WERI-Rb-1 (cell line): ENCODE measurements around the gene DCTN5.
"Not testable (repeated sequence)": the region's sequence is repeated elsewhere in the genome, so short reads cannot be mapped to it uniquely, and the experiment has no call there.

Source experiments
- DNase-seq: peaks from one replicate; pipeline ENCODE4 v3.0.0-alpha.2; 2020
- H3K27ac ChIP-seq: fragments of 250-450 bp; sonication (Bioruptor Pico); 2 replicates; pipeline ENCODE4 v1.5.1; 2020; ENCODE audit warnings: mild to moderate bottlenecking, moderate library complexity
- H3K27me3 ChIP-seq: fragments of 250-450 bp; sonication (Bioruptor Pico); 2 replicates; pipeline ENCODE4 v1.5.1; 2021; ENCODE audit warnings: mild to moderate bottlenecking, low read depth, moderate library complexity; ENCODE audit not compliant: insufficient read depth, severe bottlenecking
- H3K36me3 ChIP-seq: fragments of 250-450 bp; sonication (Bioruptor Pico); 2 replicates; pipeline ENCODE4 v1.5.1; 2020; ENCODE audit warnings: mild to moderate bottlenecking, moderate library complexity
- H3K4me3 ChIP-seq: 2 replicates; pipeline ENCODE4 v1.5.1; 2011; ENCODE audit warnings: low read depth, mild to moderate bottlenecking, control low read depth, low read length
- H3K9me3 ChIP-seq: fragments of 250-450 bp; sonication (Bioruptor Pico); 2 replicates; pipeline ENCODE4 v1.5.1; 2021; ENCODE audit warnings: mild to moderate bottlenecking, moderate library complexity; ENCODE audit not compliant: severe bottlenecking
- CTCF ChIP-seq: IDR thresholded peaks from 2 replicates; pipeline ENCODE4 v1.5.1; 2011; ENCODE audit warnings: low read depth, mild to moderate bottlenecking, control low read depth, inconsistent platforms, low read length

Gene DCTN5

DNA sequence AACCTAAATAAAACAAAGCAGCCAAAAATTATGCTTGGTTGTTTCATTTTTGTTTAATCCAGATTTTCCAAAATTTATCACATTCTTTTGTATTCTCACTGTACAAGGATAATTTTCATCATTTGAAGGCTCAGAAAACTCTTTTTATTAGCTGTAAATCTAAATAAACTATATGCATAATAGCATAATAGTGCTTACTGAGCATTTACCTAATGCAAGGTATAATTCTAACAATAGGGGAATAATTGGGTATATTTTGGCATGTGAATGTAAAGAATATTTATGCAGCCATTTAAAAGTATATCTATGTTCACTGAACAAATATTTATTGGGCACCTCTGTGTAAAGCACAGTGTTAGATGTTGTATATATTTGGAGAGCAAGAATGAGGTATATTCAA lies 17.2 kb upstream of the DCTN5 start:
- H3K36me3 ChIP-seq: peaks cover 85% of the 10 kb centered on the region
- H3K4me3 ChIP-seq: no peak overlapping the region
- no peaks in the 10 kb centered on the region for H3K27me3 ChIP-seq
- DNase-seq: no peak
- TF ChIP-seq CTCF: no peak
- no peak overlapping the region for H3K27ac ChIP-seq
- no peaks in the 10 kb centered on the region for H3K9me3 ChIP-seq

DNA sequence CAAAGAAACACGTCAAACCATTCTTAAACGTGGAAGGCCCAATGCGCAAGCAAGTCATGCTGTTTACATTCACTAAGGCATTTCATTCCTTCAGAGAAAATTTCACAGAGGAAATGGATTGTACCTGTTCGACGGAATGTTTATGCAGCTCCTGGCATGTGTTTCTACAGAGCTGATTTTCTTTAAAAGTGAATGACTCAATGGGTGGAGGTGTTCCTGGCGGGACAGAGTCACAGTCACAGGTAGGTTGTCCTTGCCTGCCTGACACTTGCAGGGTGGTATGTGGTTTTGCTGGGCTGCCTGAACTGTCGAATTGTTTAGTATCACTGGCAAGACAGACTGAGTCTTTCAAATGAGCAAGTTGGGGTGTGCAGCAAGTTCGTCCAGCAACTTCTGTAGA lies 11.8 kb upstream of the DCTN5 start:
- Histone ChIP-seq H3K4me3 (no peak overlapping the region), H3K36me3 (peaks cover 80% of the 10 kb centered on the region)
- no peak for TF ChIP-seq CTCF

GRCh38 chr16:23631874-23632273 lies 9.4 kb upstream of the DCTN5 start:
- not testable (repeated sequence) for H3K27ac ChIP-seq, H3K4me3 ChIP-seq, DNase-seq, H3K27me3 ChIP-seq, H3K9me3 ChIP-seq
- H3K36me3 ChIP-seq: peaks cover 79% of the 10 kb centered on the region

More for the DNA sequence above, 11.8 kb upstream of the DCTN5 start:
- no peak for DNase-seq
- Histone ChIP-seq H3K9me3 (no peaks in the 10 kb centered on the region), H3K27me3 (no peaks in the 10 kb centered on the region), H3K27ac (no peak overlapping the region)

DNA sequence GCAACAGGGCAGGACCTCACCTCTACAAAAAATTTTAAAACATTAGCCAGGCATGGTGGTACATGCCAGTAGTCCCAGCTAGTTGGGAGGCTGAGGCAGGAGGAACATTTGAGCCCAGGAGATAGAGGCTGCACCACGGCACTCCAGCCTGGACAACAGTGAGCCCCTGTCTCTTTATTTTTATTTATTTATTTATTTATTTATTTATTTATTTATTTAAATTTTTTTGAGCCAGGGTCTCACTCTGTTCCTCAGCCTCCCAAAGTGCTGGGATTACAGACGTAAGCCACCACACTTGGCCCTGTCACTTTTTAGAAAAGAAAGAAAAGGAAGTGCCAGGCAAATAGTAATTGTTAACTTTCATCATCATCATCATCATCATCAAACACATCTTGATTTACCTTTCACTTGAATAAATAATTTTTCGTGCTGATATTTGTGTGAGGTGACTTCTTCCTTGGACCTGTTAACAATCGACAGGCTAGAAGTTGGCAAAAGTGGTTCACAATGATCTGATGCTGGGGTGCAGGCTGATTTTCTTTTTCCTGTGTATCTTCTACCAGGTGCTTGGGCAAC lies 6.7 kb upstream of the DCTN5 start:
- Histone ChIP-seq H3K4me3 (no peak overlapping the region), H3K27me3 (no peaks in the 10 kb centered on the region), H3K36me3 (peaks cover 67% of the 10 kb centered on the region), H3K27ac (no peak overlapping the region), H3K9me3 (no peaks in the 10 kb centered on the region)
- no peak for DNase-seq
- TF ChIP-seq CTCF: no peak

GRCh38 chr16:23635958-23636357 lies 5.3 kb upstream of the DCTN5 start:
- no peak for DNase-seq

DNA sequence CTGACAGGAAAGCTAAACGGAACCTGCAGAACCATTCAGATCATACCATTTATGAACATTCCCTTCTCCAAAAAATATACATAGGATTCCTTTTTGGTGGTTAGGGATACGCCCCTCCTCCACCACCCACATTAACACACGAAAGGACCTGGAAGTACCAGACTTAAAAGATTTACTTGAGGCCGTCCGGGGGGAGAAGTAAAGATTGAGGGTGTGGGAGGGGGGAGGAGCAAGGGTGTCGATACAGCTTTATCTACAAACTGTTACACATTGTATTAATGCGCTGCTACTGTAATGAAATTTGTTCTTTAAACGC lies 693 bp upstream of the DCTN5 start:
- Histone ChIP-seq H3K9me3 (no peaks in the 10 kb centered on the region), H3K27ac (peak overlapping the region; percentile 93), H3K4me3 (peak overlapping the region; percentile 100), H3K27me3 (no peaks in the 10 kb centered on the region), H3K36me3 (peaks cover 50% of the 10 kb centered on the region)
- DNase-seq: peak; percentile 56
- TF ChIP-seq CTCF: no peak

More at GRCh38 chr16:23635958-23636357, 5.3 kb upstream of the DCTN5 start:
- Histone ChIP-seq H3K4me3 (no peak overlapping the region), H3K36me3 (peaks cover 56% of the 10 kb centered on the region), H3K27ac (no peak overlapping the region), H3K9me3 (no peaks in the 10 kb centered on the region), H3K27me3 (no peaks in the 10 kb centered on the region)
- no peak for TF ChIP-seq CTCF
